ENCODE measurements around the gene TMEM184A. TPM values are rescaled to one million over a fixed set of nuclear protein-coding genes. Genes with fewer than 3 reads are reported as not detected.

TMEM184A gene
- total RNA-seq, 1 donor from 2014 or later = 0.36 TPM

GRCh38 chr7:1494866-1495563 is 61.0 kb downstream of the TMEM184A start:
- intact Hi-C loops (cut with micrococcal nuclease) = no loop called here
- Histone ChIP-seq H3K27ac (replicated peaks) (no peak overlapping the region), H3K4me1 (no peaks in the 10 kb centered on the region), H3K36me3 (peaks cover 96% of the 10 kb centered on the region), H3K27me3 (ENCODE audit: low read depth) (no peaks in the 10 kb centered on the region), H3K4me3 (no peak overlapping the region), H3K9me3 (replicated peaks) (no peaks in the 10 kb centered on the region)
- no peak for TF ChIP-seq CTCF (IDR thresholded peaks at IDR 0.05; ENCODE audit: borderline replicate concordance)
- no peak for DNase-seq

GRCh38 chr7:1494447-1494846 is 61.6 kb downstream of the TMEM184A start:
- Histone ChIP-seq H3K4me3 (no peak overlapping the region), H3K9me3 (replicated peaks) (no peaks in the 10 kb centered on the region), H3K36me3 (peaks cover 96% of the 10 kb centered on the region), H3K4me1 (no peaks in the 10 kb centered on the region), H3K27ac (replicated peaks) (no peak overlapping the region), H3K27me3 (ENCODE audit: low read depth) (no peaks in the 10 kb centered on the region)
- DNase-seq = no peak
- no peak for TF ChIP-seq CTCF (IDR thresholded peaks at IDR 0.05; ENCODE audit: borderline replicate concordance)
- intact Hi-C loops (cut with micrococcal nuclease) = no loop called here

DNA sequence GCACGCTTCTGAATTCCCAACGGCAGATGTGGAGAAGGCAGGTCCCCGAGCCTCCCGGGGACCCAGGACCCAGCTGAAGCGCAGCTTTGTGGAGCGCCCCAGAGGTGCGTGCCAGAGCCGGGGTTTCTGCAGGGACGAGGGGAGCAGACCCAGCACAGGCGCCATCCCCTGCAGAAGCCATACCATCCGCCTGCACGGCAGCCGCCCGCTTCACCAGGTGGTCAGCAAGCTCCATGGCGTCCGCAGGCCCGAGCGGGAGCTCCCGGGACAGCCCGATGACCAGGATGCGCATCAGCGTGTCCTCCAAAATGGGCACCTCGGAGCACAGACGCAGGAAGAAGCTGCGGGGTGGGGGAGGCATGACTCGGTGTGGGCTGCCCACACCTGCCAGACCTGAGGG is 62.4 kb downstream of the TMEM184A start:
- no peaks in the 10 kb centered on the region for H3K27me3 ChIP-seq (ENCODE audit: low read depth)
- no peak overlapping the region for H3K27ac ChIP-seq (replicated peaks)
- intact Hi-C loops (cut with micrococcal nuclease) = no loop called here
- no peaks in the 10 kb centered on the region for H3K4me1 ChIP-seq
- no peak for TF ChIP-seq CTCF (IDR thresholded peaks at IDR 0.05; ENCODE audit: borderline replicate concordance)
- DNase-seq = no peak
- H3K36me3 ChIP-seq = peaks cover 96% of the 10 kb centered on the region
- H3K4me3 ChIP-seq = no peak overlapping the region
- no peaks in the 10 kb centered on the region for H3K9me3 ChIP-seq (replicated peaks)

- no peak for TF ChIP-seq CTCF (IDR thresholded peaks at IDR 0.05; ENCODE audit: borderline replicate concordance)
- intact Hi-C loops (cut with micrococcal nuclease) = no loop called here
- H3K4me3 ChIP-seq = no peak overlapping the region
- DNase-seq = no peak
- H3K27ac ChIP-seq (replicated peaks) = no peak overlapping the region
- peaks cover 97% of the 10 kb centered on the region for H3K36me3 ChIP-seq
- H3K4me1 ChIP-seq = no peaks in the 10 kb centered on the region
- no peaks in the 10 kb centered on the region for H3K27me3 ChIP-seq (ENCODE audit: low read depth)
- no peaks in the 10 kb centered on the region for H3K9me3 ChIP-seq (replicated peaks)
Measured at GRCh38 chr7:1493129-1493528, 62.9 kb downstream of the TMEM184A start.

GRCh38 chr7:1492640-1493039 is 63.4 kb downstream of the TMEM184A start:
- H3K4me3 ChIP-seq = no peak overlapping the region
- TF ChIP-seq CTCF (IDR thresholded peaks at IDR 0.05; ENCODE audit: borderline replicate concordance) = no peak
- no peaks in the 10 kb centered on the region for H3K9me3 ChIP-seq (replicated peaks)
- H3K36me3 ChIP-seq = peaks cover 97% of the 10 kb centered on the region
- no peak overlapping the region for H3K27ac ChIP-seq (replicated peaks)
- intact Hi-C loops (cut with micrococcal nuclease) = no loop called here
- H3K27me3 ChIP-seq (ENCODE audit: low read depth) = no peaks in the 10 kb centered on the region
- no peaks in the 10 kb centered on the region for H3K4me1 ChIP-seq
- DNase-seq = no peak

Other genes with a start within 250 kb of the TMEM184A start
- 8.3 TPM for gene MICALL2, start 96.7 kb downstream of the TMEM184A start, total RNA-seq
- gene INTS1, start 51.8 kb downstream of the TMEM184A start, total RNA-seq = 29.9 TPM
- gene MAFK, start 25.5 kb downstream of the TMEM184A start, total RNA-seq = 76.5 TPM
- 11.2 TPM for gene PSMG3, start 13.8 kb upstream of the TMEM184A start, total RNA-seq
- gene ELFN1, start 114.1 kb upstream of the TMEM184A start, total RNA-seq = 10.5 TPM